Coronary artery (tissue), 2 donors: ENCODE measurements around the gene GZMM.

Experiments used
- DNase-seq: peaks from one replicate; pipeline ENCODE4 v3.0.0-alpha.2; 2017; ENCODE audit warnings: low spot score
- H3K27ac ChIP-seq, 2 donors: fragments of 200-600 bp; sonication (generic); one replicate each; pipeline ENCODE4 v1.5.1; 2016 to 2019
- H3K4me3 ChIP-seq: fragments of 200-600 bp; sonication (generic); 2 replicates; pipeline ENCODE4 v1.5.1; 2016; ENCODE audit warnings: mild to moderate bottlenecking, moderate library complexity
- CTCF ChIP-seq: fragments of 200-600 bp; sonication (generic); IDR thresholded peaks from one replicate; pipeline ENCODE4 v1.5.1; 2019; ENCODE audit warnings: antibody characterized with exemption

The GZMM gene

GRCh38 chr19:556611-557382, 12.9 kb downstream of the GZMM start:
- no peak for DNase-seq
- Histone ChIP-seq H3K27ac (peak overlapping the region in 1 of 2 donors; percentile 16), H3K4me3 (no peak overlapping the region)
- no peak for TF ChIP-seq CTCF

GRCh38 chr19:558770-559439, 15.1 kb downstream of the GZMM start:
- DNase-seq = no peak
- no peak for TF ChIP-seq CTCF
- no peak overlapping the region for H3K4me3 ChIP-seq
- H3K27ac ChIP-seq = no peak overlapping the region

- no peak for DNase-seq
- no peak overlapping the region for H3K27ac ChIP-seq
- no peak for TF ChIP-seq CTCF
- H3K4me3 ChIP-seq = no peak overlapping the region
Measured at GRCh38 chr19:560121-560520, 16.3 kb downstream of the GZMM start.

GRCh38 chr19:566403-566802, 22.6 kb downstream of the GZMM start:
- no peak for TF ChIP-seq CTCF
- no peak for DNase-seq
- no peak overlapping the region for H3K4me3 ChIP-seq
- no peak overlapping the region for H3K27ac ChIP-seq

GRCh38 chr19:566844-567243, 23.0 kb downstream of the GZMM start:
- no peak overlapping the region for H3K27ac ChIP-seq
- DNase-seq = no peak
- no peak overlapping the region for H3K4me3 ChIP-seq
- no peak for TF ChIP-seq CTCF

- TF ChIP-seq CTCF = no peak
- no peak overlapping the region for H3K27ac ChIP-seq
- DNase-seq = no peak
- no peak overlapping the region for H3K4me3 ChIP-seq
Measured at GRCh38 chr19:567296-567900, 23.5 kb downstream of the GZMM start.
